ENCODE measurements around the gene FRMPD3. TPM values are rescaled to one million over a fixed set of nuclear protein-coding genes. Genes with fewer than 3 reads are reported as not detected.

The FRMPD3 gene
- total RNA-seq, 3 donors from 2014 or later (not counting 1 experiment from before 2014, with no cell fraction given): 6.0 to 12.4 (median 8.2) TPM

DNA sequence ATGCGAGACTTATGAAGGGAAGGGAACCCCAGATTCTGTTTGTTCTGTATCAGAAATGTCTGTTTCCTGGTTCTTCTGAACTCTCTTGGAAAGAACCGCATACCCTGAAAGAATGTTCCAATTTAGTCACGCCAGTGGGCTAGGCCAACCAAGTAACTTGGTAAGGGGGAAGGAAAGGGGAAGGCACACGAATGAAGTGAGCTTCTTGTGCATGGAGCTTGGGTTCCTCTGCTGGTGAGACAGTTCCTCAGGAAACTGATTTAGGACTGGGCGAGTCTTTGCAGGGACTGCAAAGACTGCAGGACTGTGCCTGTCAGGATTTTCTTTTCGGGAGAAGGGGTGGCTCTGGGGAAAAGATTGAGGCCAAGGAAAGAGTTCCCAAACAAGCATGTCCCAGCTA is 35.6 kb downstream of the FRMPD3 start:
- Mint-ChIP-seq H3K4me1 (peaks cover 14 to 16% of the 10 kb centered on the region in 2 donors), H3K27ac (no peak overlapping the region), H3K36me3 (no peaks in the 10 kb centered on the region), H3K4me3 (no peak overlapping the region), H3K27me3 (ENCODE audit: low read depth in 2 of 2) (peaks cover 5 to 17% of the 10 kb centered on the region in 2 donors), H3K9me3 (no peaks in the 10 kb centered on the region)
- Histone ChIP-seq H3K4me1 (ENCODE audit: control insufficient read depth, insufficient read depth, low read length) (peaks cover 3% of the 10 kb centered on the region), H3K27ac (ENCODE audit: low read length) (no peak overlapping the region), H3K9me3 (ENCODE audit: control insufficient read depth, insufficient read depth, low read length) (no peaks in the 10 kb centered on the region), H3K36me3 (ENCODE audit: control insufficient read depth, insufficient read depth, low read length) (no peaks in the 10 kb centered on the region), H3K27me3 (ENCODE audit: control insufficient read depth, insufficient read depth, low read length) (no peaks in the 10 kb centered on the region), H3K4me3 (ENCODE audit: low read length) (no peak overlapping the region)
- TF ChIP-seq, protein P1, sequence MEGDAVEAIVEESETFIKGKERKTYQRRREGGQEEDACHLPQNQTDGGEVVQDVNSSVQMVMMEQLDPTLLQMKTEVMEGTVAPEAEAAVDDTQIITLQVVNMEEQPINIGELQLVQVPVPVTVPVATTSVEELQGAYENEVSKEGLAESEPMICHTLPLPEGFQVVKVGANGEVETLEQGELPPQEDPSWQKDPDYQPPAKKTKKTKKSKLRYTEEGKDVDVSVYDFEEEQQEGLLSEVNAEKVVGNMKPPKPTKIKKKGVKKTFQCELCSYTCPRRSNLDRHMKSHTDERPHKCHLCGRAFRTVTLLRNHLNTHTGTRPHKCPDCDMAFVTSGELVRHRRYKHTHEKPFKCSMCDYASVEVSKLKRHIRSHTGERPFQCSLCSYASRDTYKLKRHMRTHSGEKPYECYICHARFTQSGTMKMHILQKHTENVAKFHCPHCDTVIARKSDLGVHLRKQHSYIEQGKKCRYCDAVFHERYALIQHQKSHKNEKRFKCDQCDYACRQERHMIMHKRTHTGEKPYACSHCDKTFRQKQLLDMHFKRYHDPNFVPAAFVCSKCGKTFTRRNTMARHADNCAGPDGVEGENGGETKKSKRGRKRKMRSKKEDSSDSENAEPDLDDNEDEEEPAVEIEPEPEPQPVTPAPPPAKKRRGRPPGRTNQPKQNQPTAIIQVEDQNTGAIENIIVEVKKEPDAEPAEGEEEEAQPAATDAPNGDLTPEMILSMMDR (IDR thresholded peaks at IDR 0.05): no peak
- DNase-seq (no peak), ATAC-seq (no peak)
- intact Hi-C loops (cut with micrococcal nuclease): no loop called here
- 50% methylated on average over 6 of the region's 6 CpGs for WGBS (ENCODE audit: insufficient coverage)

DNA sequence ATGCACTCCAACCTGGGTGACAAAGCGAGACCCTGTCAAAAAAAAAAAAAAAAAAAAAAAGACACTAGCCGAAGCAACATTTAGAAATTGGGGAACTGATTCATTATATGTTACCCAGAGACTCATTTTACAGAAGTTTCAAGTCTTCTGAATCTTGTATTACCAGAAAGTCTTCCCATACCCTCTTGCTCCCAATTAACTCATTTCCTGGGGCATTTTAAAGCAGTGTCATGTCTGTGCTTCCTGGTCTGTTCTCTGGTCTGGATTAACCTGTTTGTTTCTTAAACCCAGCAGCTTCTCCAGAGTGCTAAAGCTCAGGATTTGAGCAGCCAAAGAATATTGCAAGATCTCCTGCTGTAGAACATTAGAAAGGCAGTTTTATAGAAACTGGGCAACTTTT is 43.7 kb downstream of the FRMPD3 start:
- intact Hi-C loops (cut with micrococcal nuclease): no loop called here
- WGBS (ENCODE audit: insufficient coverage): no CpG with 5 or more reads among the region's 2 CpGs

GRCh38 chrX:107496786-107497185 is 47.3 kb downstream of the FRMPD3 start:
- Mint-ChIP-seq H3K27me3 (ENCODE audit: low read depth in 2 of 2) (peaks cover 0 to 8% of the 10 kb centered on the region in 2 donors), H3K27ac (no peak overlapping the region), H3K9me3 (no peaks in the 10 kb centered on the region), H3K4me1 (peaks cover 0 to 7% of the 10 kb centered on the region in 2 donors), H3K36me3 (no peaks in the 10 kb centered on the region), H3K4me3 (no peak overlapping the region)
- DNase-seq (no peak), ATAC-seq (no peak)
- no peaks in the 10 kb centered on the region for H3K27me3 ChIP-seq (ENCODE audit: control insufficient read depth, insufficient read depth, low read length)
- no peaks in the 10 kb centered on the region for H3K4me1 ChIP-seq (ENCODE audit: control insufficient read depth, insufficient read depth, low read length)
- TF ChIP-seq, protein P1 (IDR thresholded peaks at IDR 0.05): no peak
- no peaks in the 10 kb centered on the region for H3K9me3 ChIP-seq (ENCODE audit: control insufficient read depth, insufficient read depth, low read length)
- no peak overlapping the region for H3K4me3 ChIP-seq (ENCODE audit: low read length)
- WGBS (ENCODE audit: insufficient coverage): 60% methylated on average over 1 of the region's 3 CpGs
- H3K36me3 ChIP-seq (ENCODE audit: control insufficient read depth, insufficient read depth, low read length): no peaks in the 10 kb centered on the region
- no peak overlapping the region for H3K27ac ChIP-seq (ENCODE audit: low read length)
- intact Hi-C loops (cut with micrococcal nuclease): no loop called here

More for the DNA sequence above, 43.7 kb downstream of the FRMPD3 start:
- Mint-ChIP-seq H3K27me3 (ENCODE audit: low read depth in 2 of 2) (peaks cover 0 to 13% of the 10 kb centered on the region in 2 donors), H3K4me3 (no peak overlapping the region), H3K4me1 (peaks cover 0 to 6% of the 10 kb centered on the region in 2 donors), H3K27ac (no peak overlapping the region), H3K36me3 (no peaks in the 10 kb centered on the region), H3K9me3 (no peaks in the 10 kb centered on the region)
- DNase-seq (no peak), ATAC-seq (no peak)
- TF ChIP-seq, protein P1 (IDR thresholded peaks at IDR 0.05): no peak
- H3K27me3 ChIP-seq (ENCODE audit: control insufficient read depth, insufficient read depth, low read length): no peaks in the 10 kb centered on the region
- no peak overlapping the region for H3K27ac ChIP-seq (ENCODE audit: low read length)
- no peaks in the 10 kb centered on the region for H3K36me3 ChIP-seq (ENCODE audit: control insufficient read depth, insufficient read depth, low read length)
- H3K4me1 ChIP-seq (ENCODE audit: control insufficient read depth, insufficient read depth, low read length): no peaks in the 10 kb centered on the region
- H3K4me3 ChIP-seq (ENCODE audit: low read length): no peak overlapping the region
- no peaks in the 10 kb centered on the region for H3K9me3 ChIP-seq (ENCODE audit: control insufficient read depth, insufficient read depth, low read length)

Other genes starting within 250 kb of the FRMPD3 start
- gene NUP62CL, start 243.2 kb upstream of the FRMPD3 start, total RNA-seq: 1 to 10 TPM in 2 of 3 donors, under 1 TPM in 1; 0.82 to 3.1 (median 1.2) TPM
- not detected for gene DNAAF6, start 243.0 kb upstream of the FRMPD3 start, total RNA-seq
- gene PRPS1, start 178.9 kb downstream of the FRMPD3 start, total RNA-seq: 10 to 100 TPM; 43.7 to 51.5 (median 49.3) TPM